GM21576 (cell line): ENCODE measurements around the gene RNF180.
"Not testable (repeated sequence)": the region's sequence is repeated elsewhere in the genome, so short reads cannot be mapped to it uniquely, and the experiment has no call there.

Experiments
- ATAC-seq: cut with Tn5 transposase; IDR thresholded peaks from one replicate; pipeline ENCODE4 v1.9.1; 2021; ENCODE audit warnings: mild to moderate bottlenecking, moderate library complexity; ENCODE audit not compliant: unreplicated experiment

RNF180 gene

GRCh38 chr5:64180661-64181343 lies 15.2 kb downstream of the RNF180 start:
- no peak for ATAC-seq

DNA sequence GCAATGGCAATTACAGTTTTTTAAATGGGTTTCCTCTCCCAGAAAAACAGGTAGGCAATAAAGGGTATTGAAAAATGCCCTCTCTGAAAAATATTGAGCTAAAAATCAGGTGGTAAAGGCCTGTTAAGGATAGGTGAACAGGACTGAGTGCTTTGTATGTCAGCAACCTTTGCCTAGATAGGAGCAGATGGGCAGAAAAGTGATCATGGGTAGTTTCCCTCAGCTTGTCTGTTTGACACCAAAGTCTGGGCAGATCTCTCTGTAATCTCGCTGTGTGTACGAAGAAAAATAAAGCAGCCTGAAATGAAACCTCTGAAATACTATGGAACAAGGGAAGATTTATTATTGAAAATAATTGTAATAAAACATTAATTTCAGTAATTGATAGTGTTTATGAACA lies 15.8 kb downstream of the RNF180 start:
- no peak for ATAC-seq

DNA sequence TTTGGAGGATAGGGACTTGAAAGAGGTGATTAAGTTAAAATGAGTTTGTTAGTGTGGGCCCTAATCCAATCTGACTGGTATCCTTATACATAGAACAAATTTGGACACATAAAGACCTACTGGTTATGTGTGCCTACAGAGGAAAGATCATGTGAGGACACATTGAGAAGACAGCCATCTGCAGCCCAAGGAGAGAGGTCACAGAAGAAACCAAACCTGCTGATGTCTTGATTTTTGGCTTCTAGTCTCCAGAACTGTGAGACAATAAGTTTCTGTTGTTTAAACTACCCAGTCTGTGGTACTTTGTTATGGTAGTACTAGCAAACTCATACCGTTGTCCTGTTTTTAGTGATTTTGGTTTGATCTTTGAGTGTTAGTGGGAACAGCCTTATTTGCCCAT lies 18.3 kb downstream of the RNF180 start:
- ATAC-seq: no peak

- ATAC-seq: no peak
Measured at GRCh38 chr5:64184832-64185231, 19.2 kb downstream of the RNF180 start.

- no peak for ATAC-seq
Measured at GRCh38 chr5:64188776-64189175, 23.1 kb downstream of the RNF180 start.

- no peak for ATAC-seq
Measured at GRCh38 chr5:64190562-64191306, 25.1 kb downstream of the RNF180 start.

DNA sequence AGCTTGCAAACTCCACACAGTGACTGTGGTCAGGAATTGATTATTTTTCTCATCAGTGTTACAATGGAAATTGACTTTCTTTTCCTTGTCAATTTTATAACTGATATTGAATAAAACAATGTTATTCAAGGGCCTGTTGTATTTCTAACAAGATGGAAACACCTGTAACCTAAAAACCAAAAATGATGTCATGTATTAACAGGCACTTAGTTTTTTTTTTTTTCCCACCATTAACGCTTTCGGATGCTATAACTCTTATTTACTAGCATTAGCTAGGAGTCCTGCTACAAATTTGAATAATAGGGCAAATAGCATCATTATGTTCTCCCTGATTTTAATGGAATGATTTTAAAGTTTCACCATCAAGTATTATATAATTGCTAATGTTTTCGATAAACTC lies 30.3 kb downstream of the RNF180 start:
- no peak for ATAC-seq

GRCh38 chr5:64199425-64199824 lies 33.8 kb downstream of the RNF180 start:
- ATAC-seq: no peak

GRCh38 chr5:64201996-64202395 lies 36.4 kb downstream of the RNF180 start:
- ATAC-seq: no peak

DNA sequence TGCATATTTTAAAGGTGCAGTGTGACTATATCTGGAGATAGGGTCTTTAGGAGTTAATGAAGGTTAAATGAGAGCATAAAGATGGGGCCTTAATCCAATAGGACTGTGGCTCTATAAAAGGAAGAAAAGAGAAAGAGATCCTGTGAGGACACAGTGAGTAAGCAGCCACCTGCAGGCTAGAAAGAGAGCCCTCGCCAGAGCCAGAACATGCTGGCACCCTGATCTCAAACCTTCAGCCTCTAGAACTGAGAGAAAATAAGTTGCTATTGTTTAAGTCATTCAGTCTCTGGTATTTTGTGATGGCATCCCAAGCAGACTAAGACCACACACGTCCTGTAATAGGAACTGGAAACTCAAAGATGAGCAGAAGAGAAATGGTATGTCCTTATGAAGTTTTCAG lies 41.0 kb downstream of the RNF180 start:
- no peak for ATAC-seq

GRCh38 chr5:64207978-64208377 lies 42.3 kb downstream of the RNF180 start:
- no peak for ATAC-seq

DNA sequence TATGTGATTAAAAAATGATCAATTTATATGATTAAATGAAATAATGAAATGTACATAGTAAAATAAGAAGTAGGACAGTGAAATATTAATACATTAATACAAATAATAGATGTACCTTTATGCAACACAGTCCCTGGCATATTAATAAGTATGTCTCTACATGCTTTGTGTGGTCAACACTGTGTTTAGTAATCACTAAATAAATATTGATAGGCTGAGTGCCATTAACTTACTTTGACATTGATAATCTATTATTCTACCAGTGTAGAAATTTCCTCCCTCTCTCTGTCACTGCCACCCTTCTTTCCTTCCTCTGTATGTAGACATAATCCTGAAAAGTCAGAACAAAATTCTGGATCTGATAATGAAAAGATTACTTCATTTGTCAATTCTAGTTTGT lies 43.7 kb downstream of the RNF180 start:
- no peak for ATAC-seq

DNA sequence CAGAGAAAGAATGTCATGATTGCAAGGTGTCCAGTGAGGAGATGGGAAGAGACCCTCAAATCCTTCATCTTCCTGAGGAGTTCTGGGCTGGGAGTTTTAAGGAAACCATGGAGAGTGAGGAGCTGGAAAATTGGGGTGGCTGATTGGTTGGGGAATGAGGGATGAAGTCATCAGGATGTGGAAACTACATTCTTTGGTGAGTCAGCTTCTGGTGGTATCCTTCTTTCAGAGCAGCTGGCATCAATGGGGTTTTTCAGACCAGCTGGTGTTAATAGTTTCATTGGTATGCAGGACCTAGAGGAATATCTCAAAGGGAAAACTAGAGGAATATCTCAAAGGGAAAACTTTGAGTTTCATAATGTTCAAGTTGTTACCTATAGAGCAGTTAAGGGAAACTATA lies 45.2 kb downstream of the RNF180 start:
- no peak for ATAC-seq

DNA sequence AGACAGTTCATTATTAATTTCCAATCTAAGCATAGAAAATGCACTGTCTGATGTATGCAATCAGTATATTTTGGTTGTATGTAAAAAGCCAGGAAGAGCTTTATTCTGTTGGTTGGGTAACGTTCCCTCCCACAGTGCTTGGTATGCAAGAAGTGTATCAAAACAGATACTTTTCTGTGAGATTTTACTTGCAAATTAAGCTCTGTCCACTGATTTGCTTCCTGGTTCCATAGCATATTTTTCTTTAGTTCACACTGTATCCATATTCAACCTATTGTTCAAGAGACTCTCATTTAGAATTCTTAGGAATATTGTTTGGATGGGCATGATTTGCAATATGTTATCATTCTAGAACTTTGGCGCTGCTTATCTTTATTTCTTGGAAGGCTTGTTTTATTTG lies 47.4 kb downstream of the RNF180 start:
- ATAC-seq: no peak

DNA sequence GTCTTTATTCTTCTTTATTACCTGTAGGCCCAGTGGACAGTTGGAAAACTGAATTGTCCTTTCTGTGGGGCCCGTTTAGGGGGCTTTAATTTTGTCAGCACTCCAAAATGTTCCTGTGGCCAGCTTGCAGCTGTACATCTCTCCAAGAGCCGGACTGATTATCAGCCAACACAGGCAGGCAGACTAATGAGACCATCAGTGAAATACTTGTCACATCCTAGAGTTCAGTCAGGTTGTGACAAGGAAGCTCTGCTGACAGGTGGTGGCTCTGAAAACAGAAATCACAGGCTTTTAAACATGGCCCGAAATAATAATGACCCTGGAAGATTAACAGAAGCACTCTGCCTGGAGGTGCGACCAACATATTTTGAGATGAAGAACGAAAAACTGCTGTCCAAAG lies 47.9 kb downstream of the RNF180 start:
- no peak for ATAC-seq

- ATAC-seq: no peak
Measured at GRCh38 chr5:64214132-64214531, 48.5 kb downstream of the RNF180 start.

DNA sequence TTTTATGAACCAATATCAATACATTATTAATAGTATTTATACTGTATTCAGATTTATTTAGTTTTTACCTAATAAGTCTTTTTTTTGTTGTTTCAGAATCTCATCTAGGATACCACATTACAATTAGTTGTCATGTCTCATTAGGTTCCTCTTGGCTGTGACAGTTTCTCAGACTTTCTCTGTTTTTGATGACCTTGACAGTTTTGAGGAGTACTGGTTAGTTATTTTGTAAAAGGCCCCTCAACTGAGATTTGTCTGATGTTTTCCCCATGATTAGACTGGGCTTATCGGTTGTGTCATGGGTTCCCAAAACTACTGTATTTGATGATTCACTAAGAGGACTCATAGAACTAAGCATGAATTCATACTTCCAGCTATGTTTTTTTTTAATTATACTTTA lies 56.3 kb downstream of the RNF180 start:
- no peak for ATAC-seq

GRCh38 chr5:64225286-64225981 lies 59.8 kb downstream of the RNF180 start:
- not testable (repeated sequence) for ATAC-seq

- not testable (repeated sequence) for ATAC-seq
Measured at GRCh38 chr5:64227131-64227537, 61.5 kb downstream of the RNF180 start.

DNA sequence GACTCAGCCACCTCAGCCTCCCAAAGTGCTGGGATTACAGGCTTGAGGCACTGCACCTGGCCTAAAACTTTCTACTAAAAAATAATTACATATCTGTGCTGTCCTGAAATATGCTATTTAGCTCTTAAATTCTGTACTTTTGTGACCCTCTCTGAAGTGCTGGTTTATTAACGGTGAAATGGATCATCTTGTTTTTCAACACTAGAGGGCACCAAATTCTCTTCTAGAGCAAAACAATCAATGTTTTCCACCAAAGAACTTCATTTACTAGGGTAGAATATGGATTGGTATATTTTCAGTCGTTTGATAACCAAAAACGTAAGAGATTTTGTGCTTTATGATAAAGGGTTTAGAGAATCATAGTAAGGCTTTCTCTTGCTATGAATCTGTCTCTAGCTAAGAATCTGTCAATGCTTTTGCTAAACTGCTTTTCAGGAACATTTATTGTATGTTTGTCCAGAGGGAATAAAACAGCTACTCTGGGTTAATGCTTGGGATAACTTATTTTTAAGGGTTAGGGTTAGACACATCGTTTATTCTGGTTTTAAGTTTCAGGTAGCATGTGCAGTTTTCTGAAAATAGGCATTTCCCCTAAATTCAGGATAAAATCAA lies 63.6 kb downstream of the RNF180 start:
- no peak for ATAC-seq

DNA sequence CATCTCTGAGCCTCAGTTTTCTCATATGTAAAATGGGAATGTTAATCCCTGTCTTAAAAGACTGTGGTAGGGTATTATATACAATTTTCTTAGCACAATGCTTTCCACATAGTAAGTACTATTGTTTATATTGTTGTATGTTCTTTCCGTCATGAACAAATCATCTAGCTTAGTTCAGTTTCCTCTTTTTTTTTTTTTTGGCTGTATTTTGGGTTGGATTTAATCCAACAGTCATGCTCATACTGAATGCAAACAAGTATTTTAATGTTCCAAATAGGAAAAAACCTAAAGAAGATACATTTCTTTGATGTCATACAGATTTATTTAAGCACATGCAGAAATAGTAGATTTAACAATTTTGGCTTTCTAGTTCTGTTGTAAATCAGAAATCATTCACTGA lies 95.1 kb downstream of the RNF180 start:
- ATAC-seq: no peak

DNA sequence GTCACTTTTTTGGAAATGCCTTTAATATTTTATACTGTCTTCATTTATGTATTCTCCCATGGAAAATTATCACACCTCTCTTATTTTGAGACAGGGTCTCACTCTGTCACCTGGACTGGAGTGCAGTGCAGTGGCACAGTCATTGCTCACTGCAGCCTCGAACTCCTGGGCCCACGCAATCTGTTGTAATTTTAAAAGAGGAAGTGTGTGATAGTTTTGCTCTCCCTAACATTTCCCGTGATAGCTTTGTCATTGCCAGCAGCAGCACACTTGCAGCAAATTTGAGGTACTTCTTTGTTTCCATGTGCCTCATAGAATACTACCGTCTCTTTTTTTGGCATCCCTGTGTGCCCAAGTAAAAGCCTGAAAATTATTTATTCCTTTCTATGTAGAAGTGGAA lies 103.5 kb downstream of the RNF180 start:
- no peak for ATAC-seq
